ENCODE results near the gene PPM1B. TPM values are rescaled to one million over a fixed set of nuclear protein-coding genes. Genes with fewer than 3 reads are reported as not detected.
"Not testable (repeated sequence)": the region's sequence is repeated elsewhere in the genome, so short reads cannot be mapped to it uniquely, and the experiment has no call there.

Gene PPM1B
- total and polyA plus RNA-seq, 2 experiments from 2014 or later: 17.4 to 19.7 TPM

DNA sequence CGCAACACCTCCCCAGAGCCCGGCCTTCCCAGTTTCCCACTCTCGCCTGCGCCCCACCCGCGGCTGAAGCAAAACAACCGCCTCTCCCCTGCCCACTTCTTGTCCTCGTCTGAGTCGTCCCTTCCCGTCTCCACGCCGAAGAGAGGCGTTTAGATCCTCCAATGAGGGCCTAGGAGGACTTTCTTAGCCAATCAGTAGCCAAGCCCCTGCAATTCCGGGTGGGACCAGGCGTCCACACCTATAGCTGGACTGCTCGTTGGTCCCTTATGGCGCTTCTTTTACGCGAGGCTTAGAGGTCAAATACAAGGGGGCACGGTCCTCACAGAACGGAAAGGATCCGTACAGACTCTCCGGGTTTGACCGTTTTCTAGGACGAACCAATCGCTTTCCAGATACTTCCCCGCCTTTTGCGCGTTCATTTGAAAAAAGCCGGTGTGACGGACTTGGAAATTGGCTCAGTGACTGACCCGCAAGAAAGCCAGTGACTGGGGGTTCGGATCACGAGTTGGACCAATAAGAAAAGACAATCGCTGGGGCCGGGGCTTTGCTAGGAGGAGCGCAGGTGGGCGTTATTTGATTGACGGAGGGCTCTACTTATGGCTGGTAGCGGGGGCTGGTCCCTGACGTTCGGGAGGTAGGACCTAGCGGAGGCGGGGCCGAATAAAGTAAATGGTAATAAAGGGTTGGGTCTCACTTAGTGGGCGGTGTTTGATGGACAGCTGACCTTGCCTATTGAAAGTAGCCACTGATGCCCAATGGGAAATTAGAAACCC is 581 bp upstream of the PPM1B start:
- TF ChIP-seq EZH2 (IDR thresholded peaks at IDR 0.05; ENCODE audit: insufficient read depth, poor library complexity, severe bottlenecking) (no peak), EZH2phosphoT487 (IDR thresholded peaks at IDR 0.05; ENCODE audit: insufficient read depth, low read depth) (no peak)
- Histone ChIP-seq H3K27me3 (replicated peaks; ENCODE audit: insufficient read depth) (no peaks in the 10 kb centered on the region), H3K9me2 (ENCODE audit: insufficient read depth) (no peaks in the 10 kb centered on the region), H3K4me3 (peak overlapping the region; percentile 91), H3K36me3 (ENCODE audit: low read depth) (no peaks in the 10 kb centered on the region), H2AFZ (peak overlapping the region; percentile 95), H3K9me3 (ENCODE audit: low read depth) (no peaks in the 10 kb centered on the region), H3K27ac (peak overlapping the region; percentile 97), H3K79me2 (ENCODE audit: insufficient read depth) (peaks cover 37% of the 10 kb centered on the region), H3K4me2 (ENCODE audit: unreplicated experiment) (peak overlapping the region; percentile 67), H3K4me1 (ENCODE audit: insufficient read depth) (peaks cover 22% of the 10 kb centered on the region), H3K9ac (peak overlapping the region; percentile 90), H3F3A (ENCODE audit: insufficient read depth) (peaks cover 31% of the 10 kb centered on the region), H4K20me1 (ENCODE audit: insufficient read depth) (0 out of 2 replicates have a peak, but pooled peaks cover 7% of the 10 kb centered on the region)
- DNase-seq: peak; percentile 100
- whole genome bisulfite sequencing, 2 experiments (ENCODE audit: low coverage in 1 of 2, low lambda C conversion rate in 2 of 2, missing lambda C conversion rate in 2 of 2): 1% methylated on average over 46 of the region's 46 CpGs
- in situ Hi-C loops (cut with MboI): no loop called here

DNA sequence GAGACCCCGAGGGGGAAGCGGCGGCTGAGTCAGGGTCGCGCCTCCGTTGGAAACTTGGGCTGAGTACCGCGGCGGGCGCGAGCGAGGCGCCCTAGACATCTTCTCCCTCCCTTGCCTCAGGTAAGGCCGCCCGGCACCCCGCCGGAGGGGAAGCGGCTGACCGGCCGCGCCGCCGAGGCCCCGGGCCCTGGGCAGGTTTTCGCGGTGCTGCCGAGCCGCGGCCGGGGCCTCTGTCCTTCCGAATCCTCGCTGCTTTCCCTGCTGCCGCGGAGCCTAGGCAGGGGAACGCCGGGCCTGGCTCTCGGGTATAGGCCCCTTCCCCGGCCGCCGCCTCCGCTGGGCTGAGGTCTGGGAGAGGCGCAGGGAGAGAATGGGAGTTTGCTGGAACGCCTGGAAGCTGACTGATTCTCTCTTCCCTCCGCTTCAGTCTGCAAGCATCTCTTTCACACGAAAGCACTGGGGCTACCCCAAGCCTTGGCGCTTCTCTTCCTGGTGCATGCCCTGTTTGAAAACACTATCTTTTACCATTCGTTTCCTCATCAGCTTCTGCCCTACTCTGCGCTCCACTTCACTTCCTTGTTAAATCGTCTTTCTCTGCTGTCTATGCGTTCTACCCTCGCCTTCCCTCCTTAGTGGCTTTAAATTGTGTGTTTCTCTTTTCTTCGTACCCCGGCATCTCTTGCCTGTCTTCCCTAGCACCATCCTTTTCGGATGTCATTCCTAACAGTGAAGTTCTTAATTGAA is 652 bp downstream of the PPM1B start:
- Histone ChIP-seq H3K27me3 (replicated peaks; ENCODE audit: insufficient read depth) (no peaks in the 10 kb centered on the region), H3K9me2 (ENCODE audit: insufficient read depth) (no peaks in the 10 kb centered on the region), H3K4me1 (ENCODE audit: insufficient read depth) (peaks cover 30% of the 10 kb centered on the region), H3K27ac (peak overlapping the region; percentile 54), H3K4me2 (ENCODE audit: unreplicated experiment) (peak overlapping the region; percentile 99), H2AFZ (peak overlapping the region; percentile 67), H3K36me3 (ENCODE audit: low read depth) (no peaks in the 10 kb centered on the region), H3K9ac (peak overlapping the region; percentile 85), H3K4me3 (peak overlapping the region; percentile 87), H4K20me1 (ENCODE audit: insufficient read depth) (peaks cover 13% of the 10 kb centered on the region; the same call in 1 of the 2 replicates), H3F3A (ENCODE audit: insufficient read depth) (peaks cover 31% of the 10 kb centered on the region), H3K9me3 (ENCODE audit: low read depth) (no peaks in the 10 kb centered on the region), H3K79me2 (ENCODE audit: insufficient read depth) (peaks cover 50% of the 10 kb centered on the region)
- peak; percentile 70 for DNase-seq
- in situ Hi-C loops (cut with MboI): no loop called here
- 0 to 1% methylated on average over 38 to 39 of the region's 54 CpGs for WGBS, 2 experiments (ENCODE audit: low coverage in 1 of 2, low lambda C conversion rate in 2 of 2, missing lambda C conversion rate in 2 of 2)
- no peak for TF ChIP-seq EZH2 (IDR thresholded peaks at IDR 0.05; ENCODE audit: insufficient read depth, poor library complexity, severe bottlenecking)
- TF ChIP-seq EZH2phosphoT487 (IDR thresholded peaks at IDR 0.05; ENCODE audit: insufficient read depth, low read depth): no peak

DNA sequence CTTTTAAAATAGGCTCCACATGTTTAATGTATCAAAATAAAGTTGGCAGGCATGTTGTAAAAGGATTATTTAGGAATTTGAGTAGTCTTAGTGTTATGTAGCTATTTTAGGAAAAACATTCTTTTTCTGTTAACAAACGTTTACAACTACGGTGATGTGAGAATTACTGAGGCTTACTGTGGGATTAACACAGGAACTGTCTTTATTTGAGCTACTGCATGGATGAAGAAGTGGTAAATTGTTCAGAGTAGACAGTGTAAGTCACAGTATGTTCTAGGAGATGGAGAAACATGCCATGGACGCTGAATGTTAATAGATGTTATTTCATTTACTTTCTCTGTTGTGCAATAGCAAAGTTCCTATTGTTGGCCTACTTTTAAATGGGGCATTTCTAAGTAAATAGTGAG is 1.6 kb downstream of the PPM1B start:
- in situ Hi-C loops (cut with MboI): no loop called here
- H3K79me2 ChIP-seq (ENCODE audit: insufficient read depth): peaks cover 60% of the 10 kb centered on the region
- peak; percentile 56 for DNase-seq
- H2AFZ ChIP-seq: peak overlapping the region; percentile 67; the same call in 1 of the 2 replicates
- WGBS, 2 experiments (ENCODE audit: low coverage in 1 of 2, low lambda C conversion rate in 2 of 2, missing lambda C conversion rate in 2 of 2): 0 to 1% methylated on average over 3 of the region's 3 CpGs
- no peaks in the 10 kb centered on the region for H3K36me3 ChIP-seq (ENCODE audit: low read depth)
- no peak for TF ChIP-seq EZH2 (IDR thresholded peaks at IDR 0.05; ENCODE audit: insufficient read depth, poor library complexity, severe bottlenecking)
- no peak for TF ChIP-seq EZH2phosphoT487 (IDR thresholded peaks at IDR 0.05; ENCODE audit: insufficient read depth, low read depth)
- peak overlapping the region; percentile 87 for H3K4me3 ChIP-seq
- H3F3A ChIP-seq (ENCODE audit: insufficient read depth): peaks cover 31% of the 10 kb centered on the region
- H3K9me2 ChIP-seq (ENCODE audit: insufficient read depth): no peaks in the 10 kb centered on the region
- H3K27ac ChIP-seq: peak overlapping the region; percentile 54
- peaks cover 13% of the 10 kb centered on the region; the same call in 1 of the 2 replicates for H4K20me1 ChIP-seq (ENCODE audit: insufficient read depth)
- peak overlapping the region; percentile 99 for H3K4me2 ChIP-seq (ENCODE audit: unreplicated experiment)
- no peaks in the 10 kb centered on the region for H3K9me3 ChIP-seq (ENCODE audit: low read depth)
- H3K4me1 ChIP-seq (ENCODE audit: insufficient read depth): peaks cover 30% of the 10 kb centered on the region
- H3K27me3 ChIP-seq (replicated peaks; ENCODE audit: insufficient read depth): no peaks in the 10 kb centered on the region
- peak overlapping the region; percentile 85 for H3K9ac ChIP-seq

DNA sequence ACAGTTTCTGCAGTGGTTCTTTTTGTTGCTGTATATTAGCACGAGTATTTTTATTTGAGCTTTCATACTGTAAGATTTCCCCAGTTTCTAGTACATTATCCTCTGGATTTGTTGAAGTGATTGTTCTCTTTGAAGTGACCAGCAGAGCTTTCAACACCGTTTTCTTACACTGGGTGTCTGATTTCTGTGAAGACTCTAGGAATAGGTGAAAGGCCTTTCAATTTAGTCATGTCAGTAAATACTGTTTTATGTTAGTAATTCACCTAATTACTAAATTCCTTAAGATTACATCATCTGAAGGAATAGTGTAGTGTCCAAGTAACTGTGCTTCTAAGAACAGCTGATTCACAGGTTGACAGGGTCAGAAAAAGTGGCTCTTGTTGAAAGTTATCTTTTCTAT is 2.3 kb downstream of the PPM1B start:
- Histone ChIP-seq H3K27me3 (replicated peaks; ENCODE audit: insufficient read depth) (no peaks in the 10 kb centered on the region), H3K9me2 (ENCODE audit: insufficient read depth) (no peaks in the 10 kb centered on the region), H3K4me1 (ENCODE audit: insufficient read depth) (peaks cover 30% of the 10 kb centered on the region), H3K4me2 (ENCODE audit: unreplicated experiment) (peak overlapping the region; percentile 99), H3K9me3 (ENCODE audit: low read depth) (no peaks in the 10 kb centered on the region), H3K4me3 (peak overlapping the region; percentile 87), H3F3A (ENCODE audit: insufficient read depth) (peaks cover 31% of the 10 kb centered on the region), H3K9ac (peak overlapping the region; percentile 85), H3K27ac (peak overlapping the region; percentile 54), H3K36me3 (ENCODE audit: low read depth) (no peaks in the 10 kb centered on the region), H4K20me1 (ENCODE audit: insufficient read depth) (peaks cover 13% of the 10 kb centered on the region; the same call in 1 of the 2 replicates), H2AFZ (no peak overlapping the region), H3K79me2 (ENCODE audit: insufficient read depth) (peaks cover 67% of the 10 kb centered on the region)
- 0 to 2% methylated on average over 2 of the region's 2 CpGs for WGBS, 2 experiments (ENCODE audit: low coverage in 1 of 2, low lambda C conversion rate in 2 of 2, missing lambda C conversion rate in 2 of 2)
- no peak for TF ChIP-seq EZH2phosphoT487 (IDR thresholded peaks at IDR 0.05; ENCODE audit: insufficient read depth, low read depth)
- TF ChIP-seq EZH2 (IDR thresholded peaks at IDR 0.05; ENCODE audit: insufficient read depth, poor library complexity, severe bottlenecking): no peak
- DNase-seq: peak; percentile 64
- in situ Hi-C loops (cut with MboI): no loop called here

DNA sequence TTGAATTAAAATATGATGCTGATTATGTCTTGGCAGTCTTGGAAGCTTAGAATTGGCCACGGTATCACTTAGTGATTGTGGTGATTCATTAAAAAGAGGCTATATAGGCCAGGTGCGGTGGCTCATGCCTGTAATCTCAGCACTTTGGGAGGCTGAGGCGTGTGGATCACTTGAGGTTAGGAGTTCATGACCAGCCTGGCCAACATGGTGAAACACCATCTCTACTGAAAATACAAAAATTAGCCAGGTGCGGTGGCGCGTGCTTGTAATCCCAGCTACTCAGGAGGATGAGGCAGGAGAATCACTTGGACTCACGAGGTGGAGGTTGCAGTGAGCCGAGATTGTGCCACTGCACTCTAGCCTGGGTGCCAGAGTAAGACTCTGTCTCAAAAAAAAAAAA is 2.8 kb downstream of the PPM1B start:
- H3K36me3 ChIP-seq (ENCODE audit: low read depth); in situ Hi-C loops (cut with MboI); DNase-seq; H3K9me3 ChIP-seq (ENCODE audit: low read depth); H3K27me3 ChIP-seq (replicated peaks; ENCODE audit: insufficient read depth); H2AFZ ChIP-seq; H3K9me2 ChIP-seq (ENCODE audit: insufficient read depth): not testable (repeated sequence)
- WGBS, 2 experiments (ENCODE audit: low coverage in 1 of 2, low lambda C conversion rate in 2 of 2, missing lambda C conversion rate in 2 of 2): 64 to 67% methylated on average over 8 of the region's 8 CpGs
- Histone ChIP-seq H3K9ac (peak overlapping the region; percentile 85), H3F3A (ENCODE audit: insufficient read depth) (peaks cover 31% of the 10 kb centered on the region), H3K4me3 (peak overlapping the region; percentile 87), H3K79me2 (ENCODE audit: insufficient read depth) (peaks cover 71% of the 10 kb centered on the region), H3K4me1 (ENCODE audit: insufficient read depth) (peaks cover 30% of the 10 kb centered on the region), H3K4me2 (ENCODE audit: unreplicated experiment) (peak overlapping the region; percentile 99), H4K20me1 (ENCODE audit: insufficient read depth) (peaks cover 13% of the 10 kb centered on the region; the same call in 1 of the 2 replicates), H3K27ac (peak overlapping the region; percentile 54)

Measured in GM23248 (cell line).